ENCODE results near the gene RLIM.

The RLIM gene

DNA sequence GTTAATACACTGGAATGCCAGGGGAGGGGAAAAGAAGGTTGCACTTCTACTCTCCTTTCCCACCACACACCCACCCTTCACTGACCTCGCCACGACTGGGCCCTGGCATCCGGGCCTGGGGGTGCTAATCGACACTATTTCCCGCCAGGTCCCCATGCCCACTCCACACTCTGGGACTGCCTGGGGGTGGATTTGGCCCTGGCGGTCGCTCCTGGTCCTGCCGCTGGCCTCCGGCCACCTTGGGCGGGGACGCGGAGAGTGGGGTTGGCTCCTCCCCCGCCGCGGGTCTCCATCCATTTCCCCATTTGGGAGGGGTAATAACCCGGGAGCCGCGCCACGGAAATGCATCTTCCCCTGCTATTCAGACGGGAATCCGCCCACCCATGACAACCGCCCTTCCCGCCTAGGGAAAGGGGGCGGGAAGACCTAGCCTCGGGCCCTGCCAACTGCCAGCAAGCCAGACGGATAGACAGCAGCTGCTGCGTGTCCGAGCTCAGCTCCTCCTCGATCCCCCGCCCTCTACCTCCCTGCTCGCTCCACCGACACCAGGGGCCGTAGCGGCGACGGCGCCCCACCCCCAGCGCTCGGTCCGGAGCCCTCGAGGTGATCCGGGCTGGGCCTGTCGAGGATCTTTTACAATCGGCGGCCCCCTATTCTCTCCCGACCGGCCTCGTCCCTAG is 78.1 kb downstream of the RLIM start:
- DNase-seq (ENCODE audit: low spot score), result peak; percentile 76

DNA sequence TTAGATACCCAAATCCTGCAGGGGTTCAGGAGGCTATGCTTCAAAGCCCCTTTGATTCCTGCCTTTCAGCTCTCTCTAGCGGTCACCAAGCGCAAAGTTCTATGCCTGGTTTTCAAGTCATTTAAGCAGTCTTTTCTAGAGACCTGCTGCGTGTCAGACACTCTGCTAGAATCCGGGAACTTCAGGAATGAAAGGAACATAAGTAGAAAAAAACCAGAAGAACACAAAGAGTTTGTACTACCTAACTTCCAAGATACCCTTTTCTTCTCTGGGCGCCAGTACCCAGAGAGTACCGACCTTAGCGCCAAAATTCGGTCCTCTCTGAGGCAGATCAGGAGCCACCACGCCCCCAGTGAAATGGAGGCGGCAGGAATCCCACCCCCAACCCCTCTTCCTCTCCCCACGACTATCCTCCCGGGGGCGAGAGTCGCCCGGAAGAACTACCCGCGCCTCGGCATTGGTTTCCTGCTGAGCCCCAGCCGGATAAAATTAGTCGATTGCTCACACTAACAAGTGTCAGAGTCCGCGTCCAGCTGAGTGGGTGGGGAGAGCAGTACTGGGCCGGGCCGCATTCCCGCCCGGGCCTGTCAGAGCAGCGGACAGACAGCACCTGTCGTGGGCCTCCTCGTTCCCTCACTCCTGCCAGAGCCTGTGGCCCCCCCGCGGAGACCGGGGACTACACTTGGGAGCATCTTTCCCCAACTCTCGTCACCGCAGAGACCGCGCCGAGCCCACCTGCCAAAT is 78.8 kb downstream of the RLIM start:
- DNase-seq (ENCODE audit: low spot score), result peak; percentile 42

Measured in D341Med (cell line).